HG03520 (cell line): Measurements from ENCODE around the gene HDDC2.

Source experiments
- ATAC-seq: cut with Tn5 transposase; IDR thresholded peaks from one replicate; pipeline ENCODE4 v1.9.1; 2021; ENCODE audit warnings: mild to moderate bottlenecking, moderate library complexity; ENCODE audit not compliant: unreplicated experiment

HDDC2 gene

GRCh38 chr6:125245109-125245508, 56.7 kb downstream of the HDDC2 start:
- ATAC-seq: no peak

- no peak for ATAC-seq
Measured at GRCh38 chr6:125237764-125238163, 64.0 kb downstream of the HDDC2 start.

- no peak for ATAC-seq
Measured at GRCh38 chr6:125236536-125237327, 65.0 kb downstream of the HDDC2 start.

DNA sequence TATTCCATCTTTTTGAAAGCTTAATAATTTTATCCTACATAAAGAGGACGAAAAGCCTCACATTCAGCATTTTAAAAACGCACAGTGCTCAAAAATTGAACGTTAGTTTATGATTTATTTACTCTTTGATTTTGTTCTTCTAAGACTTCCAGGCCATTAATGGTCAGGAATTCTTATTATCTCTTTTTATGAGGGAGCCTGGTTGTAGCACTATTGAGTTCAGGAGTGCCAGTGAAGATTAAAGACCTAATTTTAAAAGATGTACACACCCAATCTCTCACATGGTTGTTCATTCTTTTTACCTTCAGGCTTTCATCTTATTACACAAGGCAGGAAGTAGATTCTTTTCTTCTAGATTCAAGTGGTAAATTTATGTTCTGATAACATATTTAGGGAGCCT, 68.6 kb downstream of the HDDC2 start:
- no peak for ATAC-seq

DNA sequence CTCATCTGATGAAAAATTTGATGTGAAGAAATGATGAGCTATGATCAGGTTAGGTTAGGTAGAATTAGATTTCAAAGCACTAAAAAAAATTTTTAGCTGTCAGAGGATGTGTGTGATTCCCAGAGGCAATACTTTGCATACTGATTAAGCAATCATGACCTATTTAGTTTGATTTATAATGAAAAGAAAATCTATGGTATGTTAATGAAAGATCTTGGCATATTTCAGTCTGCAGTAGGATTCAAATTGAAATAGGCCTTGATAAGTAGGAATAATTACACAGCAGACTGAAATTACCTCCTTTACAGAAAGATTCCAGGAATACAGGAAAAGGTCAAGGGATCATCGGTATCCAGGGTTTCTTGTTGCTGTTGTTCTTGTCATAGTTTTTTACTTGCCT, 69.3 kb downstream of the HDDC2 start:
- ATAC-seq: no peak

DNA sequence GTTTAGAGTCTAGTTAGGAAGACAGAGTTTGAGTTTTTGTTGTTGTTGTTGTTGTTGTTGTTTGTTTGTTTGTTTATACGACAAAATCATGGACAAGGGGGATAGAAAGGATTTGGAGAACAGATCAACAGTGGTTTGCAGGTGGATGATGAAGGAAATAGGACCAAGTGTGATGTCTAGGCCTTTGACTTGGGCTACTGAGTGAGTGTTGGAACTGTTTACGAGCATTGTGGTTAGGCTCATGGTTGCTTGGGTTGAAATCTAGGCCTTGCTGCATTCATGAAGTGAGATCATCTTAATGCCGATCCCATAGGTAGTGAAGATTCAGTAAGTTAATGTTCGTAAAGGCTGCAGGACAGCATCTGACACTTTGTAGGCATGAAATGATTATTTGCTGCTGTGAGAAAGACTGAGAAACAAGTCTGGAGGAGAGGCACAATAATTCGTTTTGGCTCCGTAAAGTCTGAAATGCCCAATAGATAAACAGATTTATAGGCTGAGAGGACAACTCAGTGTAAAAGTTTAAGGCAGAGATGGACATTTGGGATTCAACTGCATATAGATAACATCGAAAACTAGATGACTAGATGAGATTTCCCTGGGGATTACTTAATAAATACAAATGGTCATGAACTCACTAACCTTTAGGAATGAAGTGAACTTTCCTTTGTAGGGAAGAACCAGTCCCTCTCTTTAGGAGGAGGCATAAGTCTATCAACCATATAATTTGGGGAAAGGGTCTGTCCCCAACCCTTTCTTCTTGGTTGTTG, 70.0 kb downstream of the HDDC2 start:
- ATAC-seq: no peak

- no peak for ATAC-seq
Measured at GRCh38 chr6:125231133-125231532, 70.6 kb downstream of the HDDC2 start.

DNA sequence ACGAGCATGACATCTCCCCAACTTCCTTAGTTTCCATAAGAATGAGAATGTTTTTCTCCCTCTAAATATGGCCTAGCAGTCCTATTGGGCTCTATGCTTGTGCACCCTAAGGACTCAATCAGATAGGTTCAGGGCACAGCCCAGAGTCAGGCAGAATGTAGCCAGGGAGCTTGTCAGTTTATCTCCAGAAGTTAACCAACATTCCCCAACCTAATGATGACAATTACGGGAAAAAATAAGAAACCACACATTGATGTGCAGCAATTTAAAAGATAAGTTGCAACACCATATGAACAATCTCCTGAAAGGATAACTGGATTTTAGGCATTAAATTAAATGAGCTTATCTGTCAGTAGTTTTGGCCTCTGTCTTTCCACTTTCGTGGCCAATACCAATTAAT, 71.1 kb downstream of the HDDC2 start:
- ATAC-seq: no peak

DNA sequence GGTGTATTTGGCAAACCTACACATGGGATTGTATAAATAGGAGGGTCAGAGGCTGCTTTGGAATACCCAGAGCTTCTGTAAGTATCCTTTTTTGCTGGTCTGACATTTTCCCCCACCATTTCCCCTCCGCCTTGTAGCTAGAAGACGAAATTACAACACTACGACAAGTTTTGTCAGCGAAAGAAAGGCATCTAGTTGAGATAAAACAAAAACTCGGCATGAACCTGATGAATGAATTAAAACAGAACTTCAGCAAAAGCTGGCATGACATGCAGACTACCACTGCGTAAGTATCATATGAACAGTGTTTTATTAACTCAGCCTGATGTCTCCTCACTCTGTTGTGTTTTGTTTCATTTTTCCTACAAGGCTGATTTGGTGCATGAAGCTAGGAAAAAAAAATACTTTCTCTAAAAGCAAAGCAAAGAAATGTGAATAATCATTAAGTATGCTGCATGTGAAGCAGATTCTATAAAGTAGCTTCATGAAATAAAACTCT, 72.7 kb downstream of the HDDC2 start:
- no peak for ATAC-seq

DNA sequence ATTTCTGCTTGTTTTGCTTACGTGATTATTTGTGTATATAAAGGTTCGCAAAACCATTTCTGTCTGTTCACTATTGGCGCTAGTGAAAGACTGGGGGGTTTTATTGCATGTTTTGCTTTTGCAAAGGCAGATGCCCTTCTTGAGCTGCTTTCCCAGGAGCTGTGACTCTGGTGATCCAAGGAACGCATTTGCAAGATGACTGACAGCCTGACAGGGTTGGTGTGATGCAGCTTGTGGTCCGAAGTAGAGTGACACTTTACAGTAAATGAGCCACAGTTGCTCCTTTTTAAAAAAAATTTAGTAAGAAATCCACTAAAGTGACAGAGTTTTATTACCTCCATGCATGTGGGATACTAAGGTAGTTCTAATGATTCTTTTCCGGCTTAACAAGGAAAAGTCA, 74.5 kb downstream of the HDDC2 start:
- ATAC-seq: no peak
